PC-9 (cell line): ENCODE data around the gene UBE2E2.

Experiments
- EZH2 ChIP-seq: fragments of 200-600 bp; sonication (generic); IDR thresholded peaks from 2 replicates; pipeline ENCODE4 v1.8.0; 2017; ENCODE audit warnings: antibody characterized with exemption, low read depth
- TF ChIP-seq, protein P1 (sequence below): fragments of 200-600 bp; sonication (generic); conservative IDR thresholded peaks from 2 replicates; pipeline ENCODE4 v1.6.1; 2017; ENCODE audit warnings: mixed run types, antibody characterized with exemption, mild to moderate bottlenecking, moderate library complexity

DNA sequence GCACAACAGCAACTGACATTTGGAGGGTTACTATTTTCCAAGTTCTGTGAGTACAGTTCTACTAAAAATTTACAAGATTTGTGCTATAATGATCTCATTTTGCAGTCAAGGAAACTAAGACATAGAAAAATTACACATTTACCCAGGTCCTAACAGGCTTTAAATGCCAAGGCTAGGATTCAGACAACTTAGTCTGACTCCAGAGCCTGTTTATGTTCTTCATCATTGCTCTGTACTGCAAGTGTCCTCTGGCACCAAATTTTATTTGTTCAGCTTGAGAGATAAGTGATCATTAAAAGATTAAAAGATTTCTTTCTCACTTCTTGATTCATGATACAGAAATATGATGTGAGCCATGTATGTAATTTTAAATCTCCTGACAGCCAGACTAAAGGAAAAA lies 290.8 kb downstream of the UBE2E2 start:
- TF ChIP-seq, protein P1, sequence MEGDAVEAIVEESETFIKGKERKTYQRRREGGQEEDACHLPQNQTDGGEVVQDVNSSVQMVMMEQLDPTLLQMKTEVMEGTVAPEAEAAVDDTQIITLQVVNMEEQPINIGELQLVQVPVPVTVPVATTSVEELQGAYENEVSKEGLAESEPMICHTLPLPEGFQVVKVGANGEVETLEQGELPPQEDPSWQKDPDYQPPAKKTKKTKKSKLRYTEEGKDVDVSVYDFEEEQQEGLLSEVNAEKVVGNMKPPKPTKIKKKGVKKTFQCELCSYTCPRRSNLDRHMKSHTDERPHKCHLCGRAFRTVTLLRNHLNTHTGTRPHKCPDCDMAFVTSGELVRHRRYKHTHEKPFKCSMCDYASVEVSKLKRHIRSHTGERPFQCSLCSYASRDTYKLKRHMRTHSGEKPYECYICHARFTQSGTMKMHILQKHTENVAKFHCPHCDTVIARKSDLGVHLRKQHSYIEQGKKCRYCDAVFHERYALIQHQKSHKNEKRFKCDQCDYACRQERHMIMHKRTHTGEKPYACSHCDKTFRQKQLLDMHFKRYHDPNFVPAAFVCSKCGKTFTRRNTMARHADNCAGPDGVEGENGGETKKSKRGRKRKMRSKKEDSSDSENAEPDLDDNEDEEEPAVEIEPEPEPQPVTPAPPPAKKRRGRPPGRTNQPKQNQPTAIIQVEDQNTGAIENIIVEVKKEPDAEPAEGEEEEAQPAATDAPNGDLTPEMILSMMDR, result no peak
- no peak for TF ChIP-seq EZH2
